NCI-H345 (cell line): ENCODE data around the gene PPIL6.

Source experiments
- DNase-seq: peaks from one replicate; lab custom pipeline; 2025; lab: John Stamatoyannopoulos, UW

The PPIL6 gene

DNA sequence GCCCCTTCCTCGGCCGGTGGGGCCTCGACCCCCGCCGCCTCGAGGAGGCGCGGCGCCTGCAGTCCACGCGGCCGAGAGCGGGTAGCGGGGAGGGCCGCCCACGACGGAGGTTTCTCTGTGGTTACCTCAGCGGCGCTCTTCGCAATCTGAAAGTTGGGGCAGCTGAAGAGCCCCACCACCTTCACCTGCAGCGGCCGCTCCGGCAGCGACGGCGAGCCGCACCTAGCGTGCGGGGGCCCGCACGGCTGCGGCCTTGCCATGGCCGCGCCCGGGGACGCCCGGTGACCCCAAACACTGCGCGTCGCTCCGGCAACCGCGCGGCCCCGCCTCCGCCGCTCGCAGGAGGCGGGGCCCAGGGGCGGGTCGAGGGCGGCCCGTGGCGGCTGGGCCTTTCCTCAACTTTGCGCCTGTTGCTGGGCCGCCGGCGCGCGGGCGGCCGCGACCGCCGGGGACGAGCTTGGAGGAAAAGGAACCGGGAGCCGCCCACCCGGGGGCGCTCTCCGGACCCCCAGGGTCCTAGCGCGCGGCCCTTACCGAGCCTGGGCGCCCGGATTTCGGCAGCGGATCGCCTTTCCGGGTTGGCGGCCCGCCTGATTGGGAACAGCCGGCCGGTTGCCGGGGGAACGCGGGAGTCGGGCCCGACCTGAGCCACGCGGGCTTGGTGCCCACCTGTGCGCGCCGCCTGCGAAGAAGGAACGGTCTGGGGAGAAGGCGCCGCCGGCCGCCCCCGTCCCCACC is at the start of gene PPIL6, which contains the start of gene SMPD2:
TSS of gene PPIL6 (minus strand) at position 298 of the 738 bp plus-strand sequence. CDS start at position 260, 38 bp downstream.
TSS of gene SMPD2 (plus strand) at position 394 of the 738 bp plus-strand sequence. CDS start 398 bp downstream, outside the sequence.
- peak; percentile 88 for DNase-seq

DNA sequence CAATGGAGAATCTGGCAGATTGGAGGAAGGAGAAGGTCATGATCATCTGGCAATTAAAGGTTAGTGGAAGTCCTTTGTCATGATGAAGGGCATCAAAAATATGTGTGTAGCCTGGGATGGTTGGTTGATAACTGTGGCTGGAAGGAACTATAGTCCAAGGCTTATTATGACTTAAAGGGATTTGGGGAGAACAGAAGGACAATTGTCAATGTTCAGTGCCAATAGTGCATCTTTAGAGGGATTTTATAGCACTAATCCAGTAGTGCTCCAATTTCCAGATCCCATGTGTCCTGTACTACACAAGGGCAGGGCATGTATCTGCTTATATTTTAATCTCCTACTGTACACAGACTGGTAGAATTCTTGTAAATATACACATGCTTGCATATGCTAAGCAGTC is 47.6 kb upstream of the PPIL6 start:
- no peak for DNase-seq

DNA sequence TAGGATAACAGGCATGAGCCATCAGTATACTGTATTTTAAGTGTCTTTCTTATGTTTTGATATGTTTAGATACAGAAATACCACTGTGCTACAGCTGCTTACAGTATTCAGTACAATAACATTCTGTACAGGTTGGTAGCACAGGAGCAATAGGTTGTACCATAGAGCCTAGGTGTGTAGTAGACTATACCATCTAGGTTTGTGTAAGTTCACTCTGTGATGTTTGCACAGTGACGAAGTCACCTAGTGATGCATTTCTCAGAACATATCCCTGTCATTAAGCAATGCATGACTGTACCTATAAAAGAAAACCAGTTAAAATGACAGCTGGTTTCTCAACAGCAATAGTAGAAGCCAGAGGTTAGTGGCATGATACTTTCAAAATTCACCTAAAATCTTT is 45.6 kb upstream of the PPIL6 start:
- DNase-seq = no peak

DNA sequence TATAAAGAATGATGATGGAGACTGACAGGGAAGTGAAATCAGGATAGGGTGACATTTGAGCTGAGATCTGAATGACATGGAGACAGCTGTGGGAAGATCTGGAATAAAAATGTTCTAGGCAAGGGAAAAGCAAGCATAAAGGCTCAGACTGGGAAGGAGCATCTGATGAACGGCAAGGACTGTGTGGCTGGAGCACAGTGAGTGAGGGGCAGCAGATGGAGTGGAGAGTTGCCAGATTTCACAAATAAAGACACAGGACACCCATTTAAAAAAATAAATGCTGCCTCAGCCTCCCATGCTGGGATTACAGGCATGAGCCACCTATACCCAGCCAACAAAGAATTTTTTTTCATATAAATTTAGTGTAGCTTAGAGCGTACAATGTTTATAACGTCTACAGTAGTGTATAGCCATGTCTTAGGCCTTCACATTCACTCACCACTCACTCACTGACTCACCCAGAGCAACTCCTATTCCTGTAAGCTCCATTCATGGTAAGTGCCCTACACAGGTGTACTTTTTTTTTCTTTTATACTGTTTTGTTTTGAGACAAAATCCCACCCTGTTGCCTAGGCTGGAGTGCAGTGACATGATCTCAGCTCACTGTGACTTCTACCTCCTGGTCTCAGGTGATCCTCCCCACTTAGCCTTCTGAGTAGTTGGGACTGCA is 45.0 kb upstream of the PPIL6 start:
- no peak for DNase-seq

DNA sequence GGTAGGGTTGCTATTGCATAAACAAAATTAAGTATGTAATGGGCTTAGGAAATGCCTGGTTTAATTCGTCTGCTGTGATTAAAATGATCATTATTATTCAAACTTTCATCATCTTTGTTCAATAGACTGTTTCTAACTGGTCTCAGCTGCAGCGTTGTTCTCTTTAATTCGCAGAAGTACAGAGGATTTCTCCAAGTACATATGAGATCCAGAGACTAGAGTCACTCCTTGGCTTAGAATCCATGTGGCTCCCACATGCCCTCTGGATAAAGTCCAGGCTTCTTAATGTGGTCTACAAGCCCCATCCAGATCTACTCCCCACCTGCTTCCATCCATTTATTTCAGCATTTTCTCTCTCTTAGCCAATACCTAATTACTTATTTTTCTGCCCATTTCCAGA is 43.7 kb upstream of the PPIL6 start:
- no peak for DNase-seq

DNA sequence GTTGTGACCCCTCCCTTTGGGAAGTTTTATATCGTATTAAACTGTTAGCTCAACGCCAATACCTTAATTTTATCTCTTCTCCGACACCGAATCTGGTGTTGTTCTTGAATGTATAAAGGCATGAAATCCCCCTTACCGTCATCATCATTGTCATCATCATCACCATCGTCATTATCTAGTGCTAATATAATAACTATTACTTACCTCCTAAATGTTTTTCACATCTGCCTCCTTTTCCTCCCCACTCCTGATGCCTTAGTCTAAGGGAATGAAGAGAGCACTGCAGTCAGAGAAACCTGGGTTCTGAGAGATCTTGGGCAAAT is 43.3 kb upstream of the PPIL6 start:
- no peak for DNase-seq

DNA sequence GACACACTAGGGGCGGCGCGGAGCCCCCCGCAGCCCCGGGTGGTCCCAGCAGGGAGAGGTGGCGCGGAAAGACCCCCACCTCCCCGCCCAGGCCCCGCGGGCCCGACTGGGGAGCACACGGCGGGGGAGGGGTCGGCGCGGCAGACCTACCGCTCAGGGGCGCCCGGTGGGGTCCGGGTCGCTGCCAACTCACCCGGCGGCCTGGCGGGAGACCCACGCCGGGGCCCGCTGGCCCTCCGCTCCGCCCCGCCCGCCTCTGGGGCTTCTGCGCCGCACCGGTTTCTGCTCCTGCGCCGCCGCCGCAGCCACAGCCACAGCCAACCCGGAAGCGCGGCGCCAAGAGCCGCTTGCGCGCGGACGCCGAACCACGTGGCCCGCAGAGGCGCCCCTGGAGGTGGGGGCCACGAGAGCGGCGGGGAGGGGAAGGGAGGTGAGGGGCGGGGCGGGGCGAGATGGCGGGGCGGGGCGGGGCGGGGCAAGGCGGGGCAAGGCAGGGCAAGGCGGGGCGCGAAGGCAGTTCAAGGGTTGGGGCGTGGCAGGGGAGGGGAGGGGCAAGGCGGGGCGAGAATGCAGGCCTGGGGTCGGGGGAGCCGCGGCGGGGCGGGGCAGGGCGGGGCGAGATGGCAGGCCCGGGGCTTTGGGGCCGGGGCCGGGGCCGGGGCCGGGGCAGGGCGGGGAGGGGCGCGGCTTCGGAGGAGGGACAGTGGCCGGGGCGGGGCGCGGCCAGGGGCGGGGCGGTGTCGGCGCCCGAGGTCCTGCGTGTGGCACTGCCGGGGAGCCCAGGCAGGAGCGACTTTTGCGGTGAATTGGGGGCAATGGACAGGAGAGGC is 42.7 kb upstream of the PPIL6 start, which contains the start of gene ZBTB24:
TSS of gene ZBTB24 (minus strand) at position 315 of the 830 bp plus-strand sequence. CDS start 1,193 bp downstream, outside the sequence.
- DNase-seq = peak; percentile 93

DNA sequence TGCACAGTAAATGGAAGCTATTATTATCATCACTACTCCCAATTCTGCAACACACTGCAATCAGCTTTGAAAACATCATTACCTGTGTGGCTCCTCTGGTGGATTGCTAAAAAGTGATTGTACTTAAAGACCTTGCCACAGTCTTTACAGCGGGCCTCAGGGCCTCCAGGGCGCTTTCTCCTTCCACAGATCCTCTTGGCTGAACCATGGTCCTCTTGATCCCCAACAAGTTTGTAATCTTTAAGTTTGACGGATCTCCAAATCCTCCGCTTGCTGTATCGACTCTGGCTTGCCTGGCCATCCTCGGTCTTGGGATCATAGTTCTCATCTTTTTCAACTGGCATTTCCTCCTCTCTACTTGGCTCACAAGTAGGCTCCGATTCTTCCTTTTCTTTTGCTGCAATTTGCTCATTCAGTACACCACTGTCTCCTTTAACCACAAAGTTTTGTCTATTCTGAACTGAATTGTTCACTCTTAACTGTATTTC is 40.6 kb upstream of the PPIL6 start:
- no peak for DNase-seq

DNA sequence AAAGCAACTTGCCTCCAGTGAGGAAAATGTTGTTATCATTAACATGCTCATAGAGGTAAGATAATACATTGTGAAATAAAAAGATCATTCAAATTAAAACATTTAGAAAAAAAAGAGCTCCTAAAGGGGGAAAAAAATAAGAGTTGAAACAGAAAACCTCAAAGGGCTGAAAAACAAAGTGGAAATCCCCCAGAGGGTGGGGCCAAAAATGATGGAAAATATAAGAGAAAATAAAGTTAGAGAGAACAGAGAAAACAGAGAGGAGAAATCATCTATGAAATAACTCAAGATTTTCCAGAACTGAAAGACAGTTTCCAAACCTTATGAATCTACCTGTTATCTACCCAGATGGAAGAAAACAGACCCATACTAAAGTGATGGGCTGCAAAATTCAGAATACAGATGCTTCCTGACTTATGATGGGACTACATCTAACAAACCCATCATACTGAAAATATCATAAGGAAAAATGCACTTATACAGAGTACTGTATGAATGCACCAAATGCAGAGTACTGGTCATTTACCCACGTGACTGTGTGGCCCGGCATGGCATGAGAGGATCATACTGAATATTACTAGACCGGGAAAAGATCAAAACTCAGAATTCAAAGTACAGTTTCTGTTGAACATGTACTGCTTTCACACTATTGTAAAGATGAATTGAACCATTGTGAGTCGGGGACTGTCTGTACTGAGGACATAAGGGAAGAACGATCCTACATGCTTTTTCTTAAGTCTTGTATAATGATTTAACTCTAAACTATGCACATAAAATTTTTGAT is 38.6 kb upstream of the PPIL6 start:
- DNase-seq = no peak

DNA sequence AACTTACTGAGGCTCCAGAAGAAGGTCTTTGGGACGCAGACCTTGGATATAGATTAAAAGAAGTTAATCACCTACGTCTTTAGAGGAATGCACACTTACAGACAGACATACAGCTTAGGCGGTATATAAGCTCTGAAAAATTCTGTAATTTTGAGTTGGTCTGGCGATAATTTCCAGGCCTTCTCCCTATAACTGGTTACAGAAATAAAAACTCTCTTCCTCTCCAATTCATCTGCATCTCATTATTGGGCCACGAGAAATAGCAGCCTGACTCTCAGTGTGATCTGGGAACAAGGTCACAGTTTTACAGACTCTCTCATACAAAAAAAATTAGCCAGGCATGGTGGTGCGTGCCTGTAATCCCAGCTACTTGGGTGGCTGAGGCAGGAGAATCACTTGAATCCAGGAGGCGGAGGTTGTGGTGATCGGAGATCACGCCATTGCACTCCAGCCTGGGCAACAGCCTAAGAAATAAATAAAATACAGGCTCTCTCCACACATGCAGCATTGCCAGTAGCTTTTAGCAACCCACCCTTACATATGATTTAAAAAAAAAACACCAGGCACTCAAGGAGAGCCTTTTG is 37.9 kb upstream of the PPIL6 start:
- no peak for DNase-seq

DNA sequence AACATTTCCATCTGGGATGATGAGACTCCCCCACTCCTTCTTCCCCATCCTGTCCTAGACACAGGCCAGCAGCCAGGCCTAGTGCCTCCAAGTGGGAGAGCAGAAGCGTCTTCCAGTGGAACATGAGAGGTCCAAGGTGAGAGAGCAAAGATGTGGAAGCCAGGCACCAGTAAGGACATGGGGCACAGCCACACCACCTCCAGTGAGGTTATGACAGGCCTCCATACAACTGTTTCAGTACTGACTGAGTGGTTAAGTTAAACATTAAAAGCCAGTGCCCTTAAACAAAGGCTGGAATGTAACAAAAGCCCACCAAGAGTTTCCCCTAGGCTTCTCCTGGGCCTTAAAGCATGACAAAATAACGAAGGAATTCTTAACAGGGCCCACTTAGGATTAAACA is 37.3 kb upstream of the PPIL6 start:
- no peak for DNase-seq

DNA sequence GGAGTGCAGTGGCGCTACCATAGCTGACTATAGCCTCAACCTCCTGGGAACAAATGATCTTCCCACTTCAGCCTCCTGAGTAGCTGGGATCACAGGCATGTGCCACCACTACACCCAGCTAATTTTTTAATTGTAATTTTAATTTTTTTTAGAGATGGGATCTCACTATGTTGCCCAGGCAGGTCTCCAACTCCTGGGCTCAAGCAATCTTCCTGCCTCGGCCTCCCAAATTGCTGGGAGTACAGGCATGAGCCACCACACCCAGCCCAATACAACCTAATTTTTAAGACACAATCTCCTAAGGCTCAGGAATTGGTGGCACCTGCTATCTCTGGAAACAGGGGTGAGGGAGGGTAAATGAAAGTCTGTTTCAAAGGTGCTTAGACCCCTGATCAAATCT is 36.8 kb upstream of the PPIL6 start:
- DNase-seq = no peak

DNA sequence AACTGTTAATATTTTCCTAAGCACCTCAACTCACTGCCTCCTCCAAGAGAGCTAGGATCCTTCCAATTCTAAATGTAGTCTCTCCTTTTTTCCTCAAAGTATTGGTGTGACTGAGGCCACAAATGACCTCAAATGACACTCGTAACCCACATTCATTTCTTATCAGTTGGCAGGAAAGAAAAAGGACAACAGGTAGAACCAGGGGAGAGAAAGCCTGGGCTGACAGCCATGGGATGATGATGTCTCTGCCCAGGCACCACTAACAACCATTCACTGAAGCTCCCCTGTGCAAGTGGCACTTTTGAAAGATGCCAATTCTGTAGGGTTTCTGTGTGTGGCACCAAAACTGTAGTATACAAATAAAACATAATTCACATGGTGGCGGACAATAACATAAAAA is 35.2 kb upstream of the PPIL6 start:
- no peak for DNase-seq

DNA sequence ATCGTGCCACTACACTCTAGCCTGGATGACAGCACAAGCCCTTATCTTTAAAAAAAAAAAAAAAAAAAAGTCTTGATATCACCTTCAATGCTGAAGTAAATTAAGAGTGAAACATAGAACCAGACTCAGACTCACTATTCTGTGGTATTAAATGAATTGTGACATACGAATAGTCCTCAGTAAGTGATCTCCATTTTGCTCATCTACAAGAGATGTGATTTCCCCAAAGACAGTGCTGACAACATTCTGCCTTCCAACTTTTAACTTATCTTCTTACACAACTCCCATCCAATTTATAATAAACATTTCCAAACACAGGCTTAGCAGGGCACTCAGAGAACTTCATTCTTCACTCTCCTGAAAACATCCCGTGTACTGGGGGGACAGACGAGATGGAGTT is 34.6 kb upstream of the PPIL6 start:
- DNase-seq = no peak

DNA sequence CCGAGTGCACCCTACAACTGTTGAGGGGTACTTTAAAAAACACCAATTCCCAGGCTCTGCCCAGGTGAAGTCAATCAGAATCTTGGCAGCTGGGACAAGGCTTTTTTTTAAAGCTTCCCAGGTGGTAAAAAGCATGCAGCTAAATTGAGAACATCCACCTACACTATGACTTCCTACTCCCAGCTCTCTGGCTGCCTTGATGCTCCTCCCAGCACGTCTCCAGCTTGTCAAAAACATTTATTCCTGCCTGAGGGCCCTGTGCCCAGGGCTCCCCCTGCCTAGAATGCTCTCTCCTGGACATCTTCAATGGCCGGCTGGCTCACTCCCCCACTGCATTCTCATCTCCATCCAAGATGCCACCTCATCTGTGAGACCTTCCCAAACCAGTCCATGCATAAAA is 32.7 kb upstream of the PPIL6 start:
- no peak for DNase-seq

DNA sequence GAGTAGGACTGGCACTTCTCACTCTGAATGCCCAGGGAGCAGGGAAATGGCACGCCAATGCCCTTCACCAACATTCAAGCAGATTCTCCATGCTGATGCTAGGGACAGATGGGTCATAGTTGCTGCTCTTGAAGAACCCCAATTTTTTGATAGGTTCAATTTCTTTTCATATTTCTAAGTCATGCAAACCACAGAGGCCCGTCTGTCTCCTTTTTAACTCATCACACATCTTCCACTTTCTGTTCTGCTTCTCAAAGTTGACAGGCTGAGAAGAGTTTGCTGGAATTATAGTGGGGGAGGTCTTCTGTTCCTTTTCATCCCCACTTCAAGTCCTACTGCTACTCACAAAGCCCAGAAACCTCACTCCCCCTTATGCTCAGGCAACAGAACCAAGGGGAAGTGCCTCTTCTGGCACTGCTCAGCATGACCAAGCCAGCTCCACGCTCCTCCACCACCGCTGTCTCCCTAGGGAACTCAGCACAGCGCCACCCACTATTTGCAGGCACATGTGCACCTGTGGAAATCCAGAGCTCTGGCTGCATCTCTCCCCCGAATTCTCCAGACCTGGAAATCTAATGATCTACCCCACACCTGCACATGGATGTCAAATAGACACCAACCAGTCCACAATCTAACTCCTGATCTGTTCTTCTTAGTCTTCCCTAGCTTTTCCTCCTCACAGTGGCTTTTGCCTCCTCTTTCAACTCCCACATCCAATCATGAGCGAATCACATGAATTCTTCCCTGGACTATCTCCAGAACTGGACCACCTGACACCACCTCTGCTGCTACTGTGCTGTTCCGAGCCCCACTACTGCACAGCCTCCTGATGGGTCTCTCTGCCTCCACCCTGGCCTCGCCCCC is 31.9 kb upstream of the PPIL6 start:
- DNase-seq = no peak

DNA sequence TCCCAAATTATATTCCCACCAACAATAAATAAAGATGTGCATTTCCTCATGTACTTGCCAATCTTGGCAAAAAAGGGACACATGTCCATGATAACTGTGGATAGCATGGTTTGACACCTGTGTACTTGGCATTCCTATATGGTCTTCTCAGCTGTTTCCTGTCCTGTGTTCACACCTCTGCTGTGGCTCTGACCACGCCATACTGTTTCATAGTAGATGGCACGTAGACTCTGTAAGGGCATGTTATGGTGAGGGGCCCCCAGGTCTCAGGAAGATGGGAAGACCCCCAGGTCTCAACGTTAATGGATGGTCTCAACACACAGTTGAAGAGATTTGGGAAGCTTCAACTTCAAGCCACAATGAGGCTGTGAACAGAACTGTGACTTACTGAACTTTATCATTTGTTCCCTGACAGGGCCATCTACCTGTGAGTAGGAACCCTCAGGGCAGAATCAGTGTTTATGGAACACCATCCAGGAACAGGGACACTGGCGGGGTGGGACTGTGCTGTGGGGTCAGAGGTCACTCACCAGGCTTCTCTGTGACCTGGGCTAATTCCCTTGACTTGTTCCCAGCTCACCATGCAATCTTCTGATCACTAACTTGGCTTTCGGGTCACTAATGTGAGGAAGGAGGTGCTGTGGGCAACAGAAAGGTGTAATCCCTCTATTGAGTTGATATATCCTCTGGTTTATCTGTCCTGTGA is 30.8 kb upstream of the PPIL6 start:
- DNase-seq = no peak

DNA sequence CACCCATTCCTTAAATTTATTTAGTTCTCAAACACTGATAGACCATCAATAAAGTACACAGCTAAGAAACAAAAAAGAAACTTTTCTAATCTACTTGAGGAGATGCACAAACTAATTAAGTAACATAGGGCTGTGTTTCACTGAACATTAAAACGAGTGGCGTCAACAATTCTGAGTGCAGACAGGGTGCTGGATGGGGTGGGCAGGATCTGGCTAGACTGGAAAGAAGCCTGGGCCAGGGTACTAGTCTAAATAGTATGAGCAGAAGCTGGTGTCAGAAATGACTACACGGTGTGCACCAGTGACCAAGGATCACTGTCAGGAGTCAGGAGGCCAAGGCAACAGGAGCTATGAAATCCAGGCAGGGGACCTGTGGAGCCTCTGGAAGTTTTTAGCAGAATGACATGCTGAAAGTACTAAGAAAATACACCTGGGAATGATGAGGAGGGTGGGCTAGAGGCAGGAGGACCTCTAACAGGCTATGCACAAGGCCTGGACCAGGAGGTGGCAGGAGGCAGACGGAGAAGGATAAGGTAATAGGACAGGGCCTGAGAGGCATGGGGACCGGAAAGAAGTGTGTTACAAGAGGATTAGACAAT is 29.3 kb upstream of the PPIL6 start:
- no peak for DNase-seq

DNA sequence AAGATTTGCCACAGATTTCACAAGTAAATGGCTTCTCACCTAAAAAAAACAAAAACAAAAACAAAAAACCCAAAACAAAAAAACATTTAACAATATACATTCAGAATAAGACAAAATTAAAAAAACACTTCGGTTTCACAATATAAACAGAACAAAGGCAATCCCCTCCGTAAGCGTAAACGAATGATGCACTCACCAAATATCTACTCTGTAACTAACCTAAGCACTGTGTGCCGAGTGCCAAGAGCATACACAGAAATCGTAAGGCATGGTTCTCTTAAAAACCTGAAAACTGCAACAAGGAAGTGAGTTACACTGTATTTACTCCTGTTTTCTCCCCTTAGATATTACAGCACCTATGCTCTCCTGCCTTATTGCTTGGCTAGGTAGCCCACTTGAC is 27.3 kb upstream of the PPIL6 start:
- no peak for DNase-seq
